Measurements from ENCODE around the gene ST7. TPM values are rescaled to one million over a fixed set of nuclear protein-coding genes. Genes with fewer than 3 reads are reported as not detected.
"Not testable (repeated sequence)": the region's sequence is repeated elsewhere in the genome, so short reads cannot be mapped to it uniquely, and the experiment has no call there.

ST7 gene
- total and polyA plus RNA-seq, 2 donors from 2014 or later: 21.5 to 29.8 TPM

DNA sequence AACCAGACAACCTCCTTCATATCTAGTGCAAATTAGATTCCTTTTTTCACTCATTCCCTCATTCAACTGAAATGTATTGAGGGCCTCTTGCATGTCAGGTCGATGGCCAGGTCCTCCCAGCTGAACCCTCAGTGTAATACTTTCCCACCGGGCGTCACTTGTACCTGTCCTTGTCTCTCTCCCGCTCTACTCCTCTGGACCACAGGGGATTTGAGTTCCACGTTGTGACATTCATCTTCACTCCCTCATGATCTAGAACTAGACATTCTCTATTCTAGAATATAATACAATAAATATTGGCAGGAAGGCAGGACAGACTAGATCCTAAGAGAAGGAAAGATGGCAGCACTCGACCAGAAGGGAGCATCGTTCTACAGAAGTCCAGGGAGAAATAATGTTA, 285.6 kb downstream of the ST7 start:
- Histone ChIP-seq H3K36me3 (ENCODE audit: control insufficient read depth in 2 of 3, insufficient read depth in 3 of 3, low read length in 3 of 3) (no peaks in the 10 kb centered on the region), H3K27me3 (ENCODE audit: control insufficient read depth, insufficient read depth, low read length) (no peaks in the 10 kb centered on the region), H3K9me3 (ENCODE audit: control insufficient read depth in 2 of 3, insufficient read depth in 1 of 3, low read length in 3 of 3) (no peaks in the 10 kb centered on the region), H3K27ac (ENCODE audit: low read depth in 2 of 2, low read length in 2 of 2) (no peak overlapping the region), H3K9ac (ENCODE audit: low read length in 3 of 3) (no peak overlapping the region), H3K4me3 (ENCODE audit: low read length in 3 of 3) (no peak overlapping the region), H3K4me1 (ENCODE audit: control insufficient read depth in 2 of 3, insufficient read depth in 2 of 3, low read depth in 1 of 3, low read length in 3 of 3) (no peaks in the 10 kb centered on the region)
- no peak for TF ChIP-seq CTCF (IDR thresholded peaks at IDR 0.05; ENCODE audit: borderline replicate concordance, extremely low read depth, insufficient read depth)
- intact Hi-C loops (cut with DNase I): no loop called here
- FAIRE-seq (no peak), DNase-seq (no peak)

DNA sequence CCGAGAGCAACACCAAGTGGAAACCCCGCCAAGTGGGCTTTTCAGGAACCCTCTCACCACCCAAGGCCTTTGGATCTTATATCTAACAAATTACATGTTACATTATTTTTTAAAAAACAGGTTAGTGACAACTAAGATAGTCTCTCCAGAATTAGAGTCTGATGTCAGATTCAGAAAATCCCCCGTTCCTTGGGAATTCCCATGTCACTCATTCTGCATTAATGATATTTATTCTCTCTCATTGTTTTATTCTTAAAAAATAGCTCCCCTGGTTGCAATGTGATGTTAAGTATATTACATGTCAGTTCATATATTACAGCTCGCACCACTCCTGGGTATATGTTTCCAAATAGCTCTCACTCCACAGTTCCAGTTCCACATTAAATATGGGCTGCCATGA, 287.8 kb downstream of the ST7 start:
- FAIRE-seq: no peak
- intact Hi-C loops (cut with DNase I): no loop called here

DNA sequence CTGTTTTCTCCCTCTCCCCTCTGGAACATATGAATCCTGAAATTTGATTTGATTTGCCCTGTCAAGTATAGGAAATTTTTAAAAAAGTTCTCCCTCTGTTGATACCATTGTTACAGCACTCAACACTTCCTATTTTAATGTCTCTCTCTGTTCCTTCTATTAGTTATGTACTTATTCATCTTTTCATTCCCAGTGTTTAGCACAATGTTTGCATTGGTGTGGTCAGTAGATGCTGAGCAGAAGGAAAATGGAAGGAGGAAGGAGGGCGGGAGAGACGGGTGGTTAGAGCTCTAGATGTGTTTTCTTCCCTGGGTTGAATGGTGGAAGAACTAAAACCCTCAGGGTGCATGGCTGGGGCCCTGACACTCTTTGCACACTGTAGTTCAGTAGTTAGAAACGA, 290.1 kb downstream of the ST7 start:
- Histone ChIP-seq H3K9ac (ENCODE audit: low read length in 3 of 3) (no peak overlapping the region), H3K9me3 (ENCODE audit: control insufficient read depth in 2 of 3, insufficient read depth in 1 of 3, low read length in 3 of 3) (no peaks in the 10 kb centered on the region), H3K27me3 (ENCODE audit: control insufficient read depth, insufficient read depth, low read length) (no peaks in the 10 kb centered on the region), H3K4me3 (ENCODE audit: low read length in 3 of 3) (no peak overlapping the region), H3K4me1 (ENCODE audit: control insufficient read depth in 2 of 3, insufficient read depth in 2 of 3, low read depth in 1 of 3, low read length in 3 of 3) (no peaks in the 10 kb centered on the region), H3K27ac (ENCODE audit: low read depth in 2 of 2, low read length in 2 of 2) (no peak overlapping the region), H3K36me3 (ENCODE audit: control insufficient read depth in 2 of 3, insufficient read depth in 3 of 3, low read length in 3 of 3) (no peaks in the 10 kb centered on the region)
- DNase-seq: no peak
- FAIRE-seq: no peak
- intact Hi-C loops (cut with DNase I): no loop called here
- no peak for TF ChIP-seq CTCF (IDR thresholded peaks at IDR 0.05; ENCODE audit: borderline replicate concordance, extremely low read depth, insufficient read depth)

More for the DNA sequence above, 287.8 kb downstream of the ST7 start:
- Histone ChIP-seq H3K9ac (ENCODE audit: low read length in 3 of 3) (no peak overlapping the region), H3K9me3 (ENCODE audit: control insufficient read depth in 2 of 3, insufficient read depth in 1 of 3, low read length in 3 of 3) (no peaks in the 10 kb centered on the region), H3K36me3 (ENCODE audit: control insufficient read depth in 2 of 3, insufficient read depth in 3 of 3, low read length in 3 of 3) (no peaks in the 10 kb centered on the region), H3K4me1 (ENCODE audit: control insufficient read depth in 2 of 3, insufficient read depth in 2 of 3, low read depth in 1 of 3, low read length in 3 of 3) (no peaks in the 10 kb centered on the region), H3K4me3 (ENCODE audit: low read length in 3 of 3) (no peak overlapping the region), H3K27me3 (ENCODE audit: control insufficient read depth, insufficient read depth, low read length) (no peaks in the 10 kb centered on the region), H3K27ac (ENCODE audit: low read depth in 2 of 2, low read length in 2 of 2) (no peak overlapping the region)
- DNase-seq: no peak
- no peak for TF ChIP-seq CTCF (IDR thresholded peaks at IDR 0.05; ENCODE audit: borderline replicate concordance, extremely low read depth, insufficient read depth)

- H3K4me3 ChIP-seq (ENCODE audit: low read length in 3 of 3); H3K9me3 ChIP-seq (ENCODE audit: control insufficient read depth in 2 of 3, insufficient read depth in 1 of 3, low read length in 3 of 3); H3K9ac ChIP-seq (ENCODE audit: low read length in 3 of 3); intact Hi-C loops (cut with DNase I); H3K36me3 ChIP-seq (ENCODE audit: control insufficient read depth in 2 of 3, insufficient read depth in 3 of 3, low read length in 3 of 3); H3K4me1 ChIP-seq (ENCODE audit: control insufficient read depth in 2 of 3, insufficient read depth in 2 of 3, low read depth in 1 of 3, low read length in 3 of 3); H3K27me3 ChIP-seq (ENCODE audit: control insufficient read depth, insufficient read depth, low read length); FAIRE-seq; DNase-seq; H3K27ac ChIP-seq (ENCODE audit: low read depth in 2 of 2, low read length in 2 of 2): not testable (repeated sequence)
Measured at GRCh38 chr7:117245703-117246102, 292.4 kb downstream of the ST7 start.

All from kidney (tissue), 14 donors.